ENCODE data around the gene MAGED4B.
"Not testable (repeated sequence)": the region's sequence is repeated elsewhere in the genome, so short reads cannot be mapped to it uniquely, and the experiment has no call there.

MAGED4B gene, protein sequence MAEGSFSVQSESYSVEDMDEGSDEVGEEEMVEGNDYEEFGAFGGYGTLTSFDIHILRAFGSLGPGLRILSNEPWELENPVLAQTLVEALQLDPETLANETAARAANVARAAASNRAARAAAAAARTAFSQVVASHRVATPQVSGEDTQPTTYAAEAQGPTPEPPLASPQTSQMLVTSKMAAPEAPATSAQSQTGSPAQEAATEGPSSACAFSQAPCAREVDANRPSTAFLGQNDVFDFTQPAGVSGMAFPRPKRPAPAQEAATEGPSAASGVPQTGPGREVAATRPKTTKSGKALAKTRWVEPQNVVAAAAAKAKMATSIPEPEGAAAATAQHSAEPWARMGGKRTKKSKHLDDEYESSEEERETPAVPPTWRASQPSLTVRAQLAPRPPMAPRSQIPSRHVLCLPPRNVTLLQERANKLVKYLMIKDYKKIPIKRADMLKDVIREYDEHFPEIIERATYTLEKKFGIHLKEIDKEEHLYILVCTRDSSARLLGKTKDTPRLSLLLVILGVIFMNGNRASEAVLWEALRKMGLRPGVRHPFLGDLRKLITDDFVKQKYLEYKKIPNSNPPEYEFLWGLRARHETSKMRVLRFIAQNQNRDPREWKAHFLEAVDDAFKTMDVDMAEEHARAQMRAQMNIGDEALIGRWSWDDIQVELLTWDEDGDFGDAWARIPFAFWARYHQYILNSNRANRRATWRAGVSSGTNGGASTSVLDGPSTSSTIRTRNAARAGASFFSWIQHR

DNA sequence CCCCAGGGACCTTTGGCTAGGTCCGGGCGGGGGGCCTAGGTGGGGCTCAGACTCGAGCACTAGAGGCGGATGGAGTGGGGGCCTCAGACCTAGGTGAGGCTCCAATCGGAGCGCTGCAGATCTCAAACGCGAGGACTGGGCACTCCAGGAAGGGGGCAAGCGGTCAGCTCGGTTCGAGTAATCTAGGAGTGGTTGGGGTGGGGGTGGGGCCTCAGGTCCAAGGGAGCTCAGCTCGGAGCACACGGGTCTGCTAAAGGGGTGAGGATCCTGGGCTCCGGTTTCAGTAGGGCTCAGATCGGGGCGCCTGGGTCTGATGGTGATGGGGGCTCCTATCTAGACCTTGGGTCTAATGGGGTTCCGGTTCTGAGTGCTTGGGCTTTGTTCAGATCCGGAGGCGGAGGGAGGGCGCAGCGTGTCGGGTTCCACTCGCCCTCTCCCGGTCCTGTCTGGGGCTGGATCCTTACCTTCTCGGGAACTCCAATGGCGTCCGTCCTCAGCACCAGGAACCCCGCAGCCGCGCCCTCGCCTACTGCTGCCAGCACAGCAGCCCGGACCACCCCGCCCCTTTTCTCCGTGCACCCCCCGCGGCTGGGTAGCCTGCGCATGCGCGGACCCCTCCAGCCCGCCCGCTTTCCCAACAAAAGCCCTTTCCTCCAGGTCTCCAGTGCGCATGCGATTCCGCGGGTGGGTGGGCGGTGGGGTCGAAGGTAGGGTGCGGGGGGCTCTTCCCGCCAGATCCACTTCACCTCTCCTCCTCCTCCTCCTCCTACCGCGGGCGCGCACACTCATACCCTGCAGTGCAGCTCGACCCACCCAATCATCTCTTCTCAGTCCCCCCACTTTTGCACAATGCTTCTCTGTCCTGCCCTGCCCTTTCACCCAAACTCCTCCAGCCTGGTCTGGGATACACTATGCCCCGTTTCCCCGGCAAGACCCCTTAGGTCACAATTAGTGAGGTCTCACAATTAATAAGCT, at the start of gene MAGED4B:
Gene MAGED4B, minus strand, starts transcription at position 518 of the 975 bp plus-strand sequence. CDS start 1,011 bp downstream, outside the sequence.
- not testable (repeated sequence) for H3K4me3 ChIP-seq (replicated peaks; ENCODE audit: low read depth, low read length); DNase-seq (ENCODE audit: low read depth)

GRCh38 chrX:52118262-52118661, 49.3 kb upstream of the MAGED4B start:
- no peak for DNase-seq (ENCODE audit: low read depth)
- TF ChIP-seq CTCF (IDR thresholded peaks at IDR 0.05; ENCODE audit: low read length, missing control alignments) = no peak
- H3K4me3 ChIP-seq (replicated peaks; ENCODE audit: low read depth, low read length) = no peak overlapping the region

DNA sequence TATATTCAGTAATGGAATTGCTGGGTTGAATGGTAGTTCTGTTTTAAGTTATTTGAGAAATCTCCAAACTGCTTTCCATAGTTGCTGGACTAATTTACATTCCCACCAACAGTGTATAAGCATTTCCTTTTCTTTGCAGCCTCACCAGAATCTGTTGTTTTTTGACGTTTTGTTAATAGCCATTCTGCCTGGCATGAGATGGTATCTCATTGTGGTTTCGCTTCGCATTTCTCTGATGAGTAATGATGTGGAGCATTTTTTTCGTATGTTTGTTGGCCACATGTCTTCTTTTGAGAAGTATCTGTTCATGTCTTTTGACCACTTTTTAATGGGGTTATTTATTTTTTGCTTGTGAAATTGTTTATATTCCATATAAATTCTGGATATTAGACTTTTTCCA, 13.6 kb upstream of the MAGED4B start:
- no peak for TF ChIP-seq CTCF (IDR thresholded peaks at IDR 0.05; ENCODE audit: low read length, missing control alignments)
- DNase-seq (ENCODE audit: low read depth) = peak; percentile 22
- H3K4me3 ChIP-seq (replicated peaks; ENCODE audit: low read depth, low read length) = no peak overlapping the region

DNA sequence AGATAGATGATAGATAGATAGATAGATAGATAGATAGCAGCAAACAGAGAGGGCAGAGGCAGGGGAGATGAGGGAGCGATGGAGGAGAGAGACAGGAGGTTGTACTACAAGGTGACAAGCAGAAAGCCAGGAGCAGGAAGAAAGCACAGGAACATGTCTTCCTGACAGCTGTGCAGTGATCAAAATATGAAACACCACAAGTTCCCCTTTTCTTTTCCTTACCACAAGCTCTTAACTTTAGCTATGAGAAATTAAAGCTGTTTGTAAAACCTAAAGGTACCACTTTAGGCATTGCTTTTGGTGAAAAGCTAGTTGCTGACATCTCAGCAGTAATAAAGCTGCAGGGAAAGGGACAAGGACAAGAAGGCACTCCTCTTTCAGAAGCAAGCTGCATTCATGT, 9.1 kb upstream of the MAGED4B start:
- no peak overlapping the region for H3K4me3 ChIP-seq (replicated peaks; ENCODE audit: low read depth, low read length)
- DNase-seq (ENCODE audit: low read depth) = no peak
- no peak for TF ChIP-seq CTCF (IDR thresholded peaks at IDR 0.05; ENCODE audit: low read length, missing control alignments)

- not testable (repeated sequence) for DNase-seq (ENCODE audit: low read depth); H3K4me3 ChIP-seq (replicated peaks; ENCODE audit: low read depth, low read length)
Measured at GRCh38 chrX:52042288-52042687, 26.7 kb downstream of the MAGED4B start.

- no peak for TF ChIP-seq CTCF (IDR thresholded peaks at IDR 0.05; ENCODE audit: low read length, missing control alignments)
- no peak overlapping the region for H3K4me3 ChIP-seq (replicated peaks; ENCODE audit: low read depth, low read length)
- DNase-seq (ENCODE audit: low read depth) = no peak
Measured at GRCh38 chrX:52034211-52034610, 34.8 kb downstream of the MAGED4B start.

- no peak for TF ChIP-seq CTCF (IDR thresholded peaks at IDR 0.05; ENCODE audit: low read length, missing control alignments)
- H3K4me3 ChIP-seq (replicated peaks; ENCODE audit: low read depth, low read length) = no peak overlapping the region
- DNase-seq (ENCODE audit: low read depth) = no peak
Measured at GRCh38 chrX:52031371-52031770, 37.6 kb downstream of the MAGED4B start.
